Stimulated activated CD4-positive, alpha-beta T cell treated with anti-CD3 and anti-CD28 coated beads, TNF-alpha, amount 100 ng/mL, for 48 hours (primary cell): ENCODE results near the gene TIGD3.
"Not testable (repeated sequence)": the region's sequence is repeated elsewhere in the genome, so short reads cannot be mapped to it uniquely, and the experiment has no call there.

ENCODE experiments used
- DNase-seq, 3 donors: peaks; one replicate each; pipeline ENCODE4 v3.0.0-alpha.2; 2020; ENCODE audit warnings: low read depth in 3 of 3

TIGD3 gene

GRCh38 chr11:65325435-65325834 is 29.1 kb upstream of the TIGD3 start:
- DNase-seq = no peak

GRCh38 chr11:65327021-65327420 is 27.5 kb upstream of the TIGD3 start:
- DNase-seq = no peak

- no peak for DNase-seq
These were observed 25.1 kb upstream of the TIGD3 start for GRCh38 chr11:65329478-65329877.

GRCh38 chr11:65329944-65330403 is 24.6 kb upstream of the TIGD3 start:
- DNase-seq = peak; percentile 65 to 91 (median 84)

GRCh38 chr11:65330544-65330943 is 24.0 kb upstream of the TIGD3 start:
- no peak for DNase-seq

GRCh38 chr11:65332591-65332990 is 22.0 kb upstream of the TIGD3 start:
- not testable (repeated sequence) for DNase-seq

GRCh38 chr11:65334696-65335295 is 19.8 kb upstream of the TIGD3 start:
- no peak for DNase-seq

GRCh38 chr11:65338676-65339075 is 15.9 kb upstream of the TIGD3 start:
- no peak for DNase-seq

- DNase-seq = no peak
These were observed 14.3 kb upstream of the TIGD3 start for GRCh38 chr11:65340226-65340625.

GRCh38 chr11:65341856-65342255 is 12.7 kb upstream of the TIGD3 start:
- DNase-seq = no peak

- DNase-seq = no peak
These were observed 3.0 kb upstream of the TIGD3 start for GRCh38 chr11:65351511-65351910.

- DNase-seq = no peak
These were observed 1.8 kb upstream of the TIGD3 start for GRCh38 chr11:65352783-65353182.

- DNase-seq = no peak
These were observed 1.2 kb upstream of the TIGD3 start for GRCh38 chr11:65353376-65353775.

GRCh38 chr11:65353900-65354264 is 669 bp upstream of the TIGD3 start:
- DNase-seq = no peak

- DNase-seq = peak in 1 of 3 donors; percentile 35
These were observed 643 bp downstream of the TIGD3 start for GRCh38 chr11:65355013-65355775.

- no peak for DNase-seq
These were observed 1.3 kb downstream of the TIGD3 start for GRCh38 chr11:65355776-65356393.

GRCh38 chr11:65356394-65356972 is 1.9 kb downstream of the TIGD3 start:
- DNase-seq = no peak

- no peak for DNase-seq
These were observed 3.4 kb downstream of the TIGD3 start for GRCh38 chr11:65357856-65358356.

- DNase-seq = no peak
These were observed 7.9 kb downstream of the TIGD3 start for GRCh38 chr11:65362320-65362931.

- no peak for DNase-seq
These were observed 8.4 kb downstream of the TIGD3 start for GRCh38 chr11:65362966-65363365.

GRCh38 chr11:65363770-65364169 is 9.2 kb downstream of the TIGD3 start:
- DNase-seq = no peak

- DNase-seq = no peak
These were observed 11.8 kb downstream of the TIGD3 start for GRCh38 chr11:65366340-65366773.
